Measurements from ENCODE around the gene NIT2.
A peak's percentile ranks its signal among the peaks of the same experiment; 100 is the strongest.
"Not testable (repeated sequence)": the region's sequence is repeated elsewhere in the genome, so short reads cannot be mapped to it uniquely, and the experiment has no call there.

The NIT2 gene

DNA sequence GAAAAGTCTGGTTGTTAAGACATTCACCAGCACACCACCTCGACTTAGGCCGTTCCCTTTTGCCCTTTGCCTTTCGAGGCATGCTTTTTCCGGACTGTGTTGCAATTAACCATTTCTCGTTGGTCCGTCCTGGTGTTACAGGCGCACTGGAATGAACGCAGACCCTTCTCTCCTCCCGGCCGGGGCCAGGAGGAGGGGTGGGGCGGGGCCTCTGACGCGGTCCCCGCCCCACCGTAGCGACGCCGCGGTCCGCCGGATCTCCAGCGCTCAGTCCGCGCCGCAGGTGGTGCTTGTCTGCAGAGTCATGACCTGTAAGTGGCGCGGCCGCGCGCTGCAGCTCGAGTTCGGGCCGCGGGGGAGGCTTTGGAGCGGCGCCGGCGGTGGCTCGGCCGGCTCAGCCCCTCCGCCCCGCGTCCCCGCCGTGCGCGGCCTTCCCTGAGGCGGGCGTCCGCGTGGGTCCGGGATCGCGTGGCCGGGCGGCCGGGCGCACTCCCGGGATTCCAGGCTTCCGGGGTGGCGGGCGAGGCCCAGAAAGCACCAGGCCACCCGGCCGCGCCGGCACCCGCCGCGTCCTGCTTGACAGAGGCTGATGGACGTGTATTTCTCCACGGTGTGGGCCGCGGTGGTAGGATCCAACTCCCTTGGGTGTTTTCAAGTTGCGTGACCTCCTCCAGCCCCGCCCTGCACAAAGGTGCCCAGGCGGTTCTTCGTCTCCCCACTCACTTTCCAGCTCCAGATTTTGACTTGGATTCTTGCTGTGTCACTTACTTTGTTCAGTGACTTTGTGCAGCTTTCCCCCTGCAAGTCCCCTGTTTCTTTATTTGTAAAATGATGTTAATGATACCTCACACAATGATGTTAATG lies at the start of gene NIT2:
Gene NIT2 (plus strand): TSS at position 270 of the 864 bp plus-strand sequence. CDS start 35 bp downstream, at position 305.
- peak; percentile 93 for DNase-seq

- no peak for DNase-seq
Measured at GRCh38 chr3:100288288-100288894, 46.2 kb upstream of the NIT2 start.

DNA sequence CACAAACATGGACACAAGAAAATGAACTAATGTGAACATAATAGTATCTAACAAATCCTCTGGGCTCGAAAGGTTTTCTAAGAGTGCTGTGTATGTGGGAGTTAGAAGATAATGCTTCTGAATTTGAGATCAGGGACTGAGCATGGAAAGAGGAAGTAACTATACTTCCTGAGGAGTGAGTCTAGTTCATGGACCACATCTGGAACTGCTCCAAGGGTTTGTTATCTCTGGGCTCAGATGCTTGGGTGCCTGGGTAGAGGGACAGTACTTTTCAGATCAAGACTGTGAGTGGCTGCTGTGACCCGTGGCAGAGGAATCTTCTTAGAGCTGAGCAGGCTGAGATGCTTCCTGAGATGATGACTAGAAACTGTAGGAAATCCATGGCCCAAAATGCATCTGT lies 45.2 kb upstream of the NIT2 start:
- DNase-seq, result no peak

- DNase-seq, result no peak
Measured at GRCh38 chr3:100295089-100295488, 39.5 kb upstream of the NIT2 start.

DNA sequence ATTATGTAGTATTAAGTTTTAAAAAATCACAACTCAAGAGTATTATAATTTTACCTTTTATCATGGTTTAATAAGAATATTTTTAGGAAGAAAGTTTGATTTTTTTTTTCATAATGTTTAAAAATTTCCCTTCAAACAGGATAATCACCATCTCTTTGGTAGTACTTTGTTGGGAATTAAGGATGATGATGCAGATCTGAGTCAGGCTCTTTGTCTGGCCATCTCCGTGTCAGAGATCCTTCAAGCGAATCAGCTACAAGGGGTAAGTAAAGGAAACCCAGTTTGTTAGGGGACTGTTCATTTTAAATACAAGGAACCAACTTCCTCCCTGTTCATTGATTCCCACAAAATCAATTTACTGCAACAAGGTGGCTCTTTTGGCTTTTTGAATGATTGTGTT lies 36.8 kb upstream of the NIT2 start:
- no peak for DNase-seq

DNA sequence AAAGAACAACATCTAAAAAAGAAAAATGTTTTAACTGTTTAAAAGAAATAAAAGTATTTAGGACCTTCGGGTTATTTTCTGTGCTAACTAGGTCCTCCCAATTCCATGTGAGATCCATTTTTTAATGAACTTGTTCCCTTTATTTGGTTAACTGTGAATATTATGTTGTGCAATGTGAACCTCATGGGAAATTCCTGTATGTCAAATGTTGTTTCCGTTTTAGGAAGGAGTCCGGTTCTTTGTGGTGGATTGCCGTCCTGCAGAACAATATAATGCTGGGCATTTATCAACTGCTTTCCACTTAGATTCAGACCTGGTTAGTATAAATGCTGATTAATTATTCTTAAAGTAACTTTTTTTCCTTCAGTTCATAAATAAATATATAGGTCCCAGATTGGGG lies 35.5 kb upstream of the NIT2 start:
- no peak for DNase-seq

- DNase-seq, result no peak
Measured at GRCh38 chr3:100306695-100307094, 27.9 kb upstream of the NIT2 start.

- DNase-seq, result no peak
Measured at GRCh38 chr3:100310355-100310965, 24.1 kb upstream of the NIT2 start.

GRCh38 chr3:100311011-100311410 lies 23.5 kb upstream of the NIT2 start:
- DNase-seq, result no peak

GRCh38 chr3:100316641-100317069 lies 17.9 kb upstream of the NIT2 start:
- peak; percentile 81 for DNase-seq

DNA sequence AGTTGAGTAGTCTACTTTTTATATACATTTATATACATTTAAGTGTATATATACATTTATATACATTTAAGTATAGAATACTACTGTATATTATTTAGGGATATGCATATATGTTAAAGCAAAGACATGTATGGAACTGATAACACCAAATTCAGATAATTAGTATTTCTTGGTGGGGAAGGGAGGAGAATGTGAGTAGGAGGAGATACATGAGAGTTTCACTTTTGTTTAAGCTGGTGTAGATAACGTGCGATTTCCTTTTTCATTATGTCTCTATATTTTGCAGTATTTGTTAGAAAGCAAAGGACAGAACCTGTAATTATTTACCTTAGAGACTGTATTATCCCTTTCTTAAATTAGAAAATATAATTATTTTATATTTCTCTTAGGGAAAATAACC lies 16.6 kb upstream of the NIT2 start:
- DNase-seq, result no peak

DNA sequence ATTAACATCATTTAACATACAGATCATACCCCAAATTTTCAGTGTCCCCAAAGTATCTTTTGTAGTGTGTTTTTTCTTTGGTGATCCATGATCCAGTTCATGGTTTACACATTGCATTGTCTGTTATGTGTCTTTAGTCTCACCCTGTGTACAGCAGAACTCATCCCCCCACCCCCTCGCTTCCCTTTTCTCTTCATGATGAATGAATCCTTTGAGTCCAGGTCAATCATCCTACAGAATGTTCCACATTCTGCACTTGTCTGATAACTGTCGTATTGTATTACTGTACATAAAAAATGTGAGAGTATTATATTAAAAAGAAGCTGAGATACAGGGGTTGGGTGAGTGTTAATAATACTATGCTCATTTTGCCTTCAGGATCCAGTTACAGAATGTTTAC lies 14.6 kb upstream of the NIT2 start:
- DNase-seq, result no peak

GRCh38 chr3:100324044-100324443 lies 10.5 kb upstream of the NIT2 start:
- DNase-seq, result no peak

DNA sequence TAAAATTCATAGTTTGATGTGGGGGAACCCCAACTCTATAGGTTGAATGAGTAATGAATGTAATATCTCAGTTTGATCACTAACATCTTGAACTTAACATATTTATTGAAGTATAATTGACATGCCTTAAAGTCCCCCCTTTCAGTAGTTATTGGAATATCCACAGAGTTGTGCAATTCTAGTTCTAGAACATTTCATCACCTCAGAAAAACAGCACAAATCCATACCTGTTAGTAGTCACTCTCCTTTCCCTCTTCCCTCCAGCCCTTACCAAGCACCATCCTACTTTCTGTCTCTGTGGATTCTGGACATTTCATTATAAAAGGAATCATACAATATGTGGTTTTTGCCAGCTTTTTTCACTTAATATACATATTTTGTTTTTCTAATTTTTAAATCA lies 8.7 kb upstream of the NIT2 start:
- DNase-seq, result no peak

DNA sequence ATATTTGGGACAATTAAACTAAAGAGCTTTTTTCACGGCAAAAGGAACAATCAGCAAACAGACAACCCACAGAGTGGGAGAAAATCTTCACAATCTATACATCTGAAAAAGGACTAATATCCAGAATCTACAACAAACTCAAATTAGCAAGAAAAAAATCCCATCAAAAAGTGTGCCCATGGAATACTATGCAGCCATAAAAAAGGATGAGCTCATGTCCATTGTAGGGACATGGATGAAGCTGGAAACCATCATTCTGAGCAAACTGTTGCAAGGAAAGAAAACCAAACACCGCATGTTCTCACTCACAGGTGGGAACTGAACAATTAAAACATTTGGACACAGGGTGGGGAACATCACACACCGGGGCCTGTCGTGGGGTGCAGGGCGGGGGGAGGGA lies 7.2 kb upstream of the NIT2 start:
- not testable (repeated sequence) for DNase-seq

DNA sequence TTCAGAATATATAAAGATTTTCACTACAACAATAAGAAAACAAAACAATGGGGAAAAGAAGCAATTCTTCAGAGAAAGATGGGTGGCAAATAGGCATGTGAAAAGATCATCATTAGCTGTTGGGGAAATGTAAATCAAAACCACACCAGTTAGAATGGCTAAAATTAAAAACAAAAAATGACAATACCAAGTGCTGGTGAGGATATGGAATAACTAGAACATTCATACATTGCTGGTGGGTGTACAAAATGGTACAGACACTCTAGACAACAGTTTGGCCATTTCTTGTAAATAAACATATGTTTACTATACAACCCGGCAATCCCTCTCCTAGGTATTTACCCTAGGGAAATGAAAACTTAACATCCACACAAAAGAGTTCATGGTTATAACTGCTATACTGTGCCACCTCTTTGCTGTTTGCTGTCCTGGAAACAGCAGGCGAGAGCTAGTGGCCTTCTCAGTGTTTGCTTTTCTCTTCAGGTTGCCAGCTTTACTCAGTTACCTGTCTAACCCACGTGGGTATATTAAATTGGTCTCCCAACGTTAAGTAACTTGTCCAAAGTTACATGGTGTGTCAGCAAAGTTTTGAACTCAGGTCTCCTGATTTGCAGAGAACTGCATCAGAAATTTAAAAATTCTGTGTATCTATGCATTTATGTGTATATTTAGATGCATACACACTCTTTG lies 4.6 kb upstream of the NIT2 start:
- DNase-seq, result no peak

DNA sequence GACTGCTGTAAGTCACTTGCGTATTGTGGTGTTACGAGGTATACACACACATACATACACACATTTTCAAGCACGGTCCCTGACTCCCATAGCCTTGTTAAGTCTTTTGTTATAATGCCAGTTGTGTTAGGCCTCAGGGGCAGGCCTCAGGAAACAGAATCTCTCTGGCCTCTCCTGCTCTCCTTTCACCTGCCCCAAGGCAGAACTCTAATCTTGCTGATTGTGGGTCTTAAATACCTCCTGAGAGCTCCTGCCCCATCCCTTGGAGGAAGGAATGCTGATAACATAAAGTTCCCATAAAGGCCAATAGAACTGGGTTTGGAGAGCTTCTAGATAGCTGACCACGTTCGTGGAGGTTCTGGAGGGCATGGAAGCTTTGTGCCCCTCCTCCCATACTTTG lies 3.9 kb upstream of the NIT2 start:
- no peak for DNase-seq

DNA sequence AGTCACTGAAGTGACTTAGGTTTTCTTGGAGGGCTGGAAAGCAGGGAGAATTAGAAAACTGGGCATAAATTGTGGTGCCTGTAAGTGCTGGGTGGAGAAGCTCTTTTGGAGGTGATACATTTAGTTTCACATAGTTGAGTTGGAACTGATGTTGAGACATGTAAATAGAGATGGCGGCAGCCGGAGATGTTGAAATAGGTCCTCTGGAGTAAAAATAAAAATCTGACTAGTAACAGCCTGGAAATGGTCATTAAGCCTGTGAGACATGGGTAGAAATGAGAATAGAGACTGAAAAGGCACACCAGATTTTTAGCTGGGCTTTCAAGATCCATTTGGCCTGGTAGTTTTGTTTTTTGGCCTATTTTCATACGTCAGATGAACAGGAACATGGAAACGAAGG lies 2.9 kb upstream of the NIT2 start:
- DNase-seq, result no peak

DNA sequence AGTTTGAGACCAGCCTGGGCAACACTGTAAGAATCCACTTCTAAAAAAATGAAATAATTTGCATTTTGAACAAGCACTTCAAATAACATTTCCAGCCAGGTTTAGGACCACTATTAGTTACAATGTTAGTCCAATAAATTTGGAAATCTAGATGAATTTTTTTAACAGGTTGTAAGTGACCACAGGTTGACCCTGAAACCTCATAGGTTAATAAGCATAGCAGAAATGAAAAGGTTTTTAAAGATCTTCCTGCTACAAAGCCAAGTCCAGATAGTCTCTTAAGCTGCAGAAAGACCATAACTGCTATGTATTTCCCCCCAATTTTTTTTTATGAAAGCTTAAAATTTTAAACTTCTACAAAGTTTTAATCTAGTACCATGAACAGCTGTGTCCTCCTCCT lies 1.5 kb upstream of the NIT2 start:
- no peak for DNase-seq

DNA sequence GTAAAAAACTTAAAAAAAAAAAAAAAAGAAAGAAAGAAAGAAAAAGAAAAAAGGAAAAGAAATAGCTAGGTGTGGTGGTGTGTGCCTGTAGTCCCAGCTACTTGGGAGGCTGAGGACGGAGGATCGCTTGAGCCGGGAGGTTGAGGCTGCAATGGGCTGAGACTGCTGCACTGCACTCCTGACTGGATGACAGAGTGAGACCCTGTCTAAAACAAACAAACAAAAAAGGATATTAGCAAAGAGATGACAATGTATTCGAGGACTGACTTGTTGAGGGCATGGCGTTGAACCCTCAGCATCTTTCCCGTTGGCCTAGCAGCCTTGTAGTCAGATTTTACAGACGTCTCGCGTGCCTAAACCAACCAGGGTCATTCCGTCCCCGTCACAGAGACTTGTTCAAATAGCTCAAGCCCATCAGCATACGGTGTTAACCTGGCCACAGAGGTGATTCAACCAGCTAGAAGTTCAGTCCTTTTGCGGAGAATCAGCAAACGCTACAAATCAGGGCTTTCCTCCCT lies 528 bp upstream of the NIT2 start:
- DNase-seq, result no peak

GRCh38 chr3:100335434-100335833 lies 877 bp downstream of the NIT2 start:
- no peak for DNase-seq

DNA sequence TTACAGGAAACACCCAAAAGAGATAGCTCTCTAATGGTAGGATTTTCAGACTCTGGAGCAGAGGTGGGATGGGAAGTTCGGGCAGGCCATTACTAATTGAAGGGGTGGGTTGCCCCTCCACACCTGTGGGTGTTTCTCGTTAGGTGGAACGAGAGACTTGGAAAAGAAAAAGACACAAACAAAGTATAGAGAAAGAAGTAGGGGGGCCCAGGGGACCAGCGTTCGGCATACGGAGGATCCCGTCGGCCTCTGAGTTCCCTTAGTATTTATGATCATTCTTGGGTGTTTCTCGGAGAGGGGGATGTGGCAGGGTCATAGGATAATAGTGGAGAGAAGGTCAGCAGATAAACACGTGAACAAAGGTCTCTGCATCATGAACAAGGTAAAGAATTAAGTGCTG lies 1.7 kb downstream of the NIT2 start:
- not testable (repeated sequence) for DNase-seq

GRCh38 chr3:100338911-100339310 lies 4.4 kb downstream of the NIT2 start:
- no peak for DNase-seq

Data from eye (tissue), 1 donor.